WTC11 (cell line): ENCODE data around the gene SLC22A31.

ENCODE experiments used
- CREB1 ChIP-seq: sonication (generic); formaldehyde crosslinking; IDR thresholded peaks from 2 replicates; pipeline ENCODE4 v1.8.0; 2023; ENCODE audit warnings: mild to moderate bottlenecking, missing genetic modification reagents
- CTCF ChIP-seq: fragments of 200-600 bp; IDR thresholded peaks from 2 replicates; pipeline ENCODE4 v1.8.0; 2022; ENCODE audit warnings: antibody characterized with exemption
- FOXK1 ChIP-seq: sonication (generic); formaldehyde crosslinking; IDR thresholded peaks from 2 replicates; pipeline ENCODE4 v1.8.0; 2022; ENCODE audit warnings: mild to moderate bottlenecking, moderate library complexity, missing genetic modification reagents
- FOXP1 ChIP-seq: sonication (generic); formaldehyde crosslinking; IDR thresholded peaks from 2 replicates; pipeline ENCODE4 v1.8.0; 2022; ENCODE audit warnings: missing genetic modification reagents, mild to moderate bottlenecking, moderate library complexity, borderline replicate concordance
- JUN ChIP-seq: sonication (generic); formaldehyde crosslinking; IDR thresholded peaks from 2 replicates; pipeline ENCODE4 v1.8.0; 2023; ENCODE audit warnings: mild to moderate bottlenecking, missing genetic modification reagents
- TP53 ChIP-seq: sonication (generic); formaldehyde crosslinking; IDR thresholded peaks from 2 replicates; pipeline ENCODE4 v1.8.1; 2023; ENCODE audit warnings: mild to moderate bottlenecking, missing genetic modification reagents
- USF1 ChIP-seq: sonication (generic); formaldehyde crosslinking; IDR thresholded peaks from 2 replicates; pipeline ENCODE4 v1.8.0; 2022; ENCODE audit warnings: mild to moderate bottlenecking, missing genetic modification reagents
- USF2 ChIP-seq: sonication (generic); formaldehyde crosslinking; IDR thresholded peaks from 2 replicates; pipeline ENCODE4 v1.8.1; 2023; ENCODE audit warnings: mild to moderate bottlenecking, missing genetic modification reagents, moderate library complexity
- TF ChIP-seq, protein P1 (sequence below): sonication (generic); formaldehyde crosslinking; IDR thresholded peaks from 2 replicates; pipeline ENCODE4 v1.8.1; 2022; ENCODE audit warnings: mild to moderate bottlenecking, moderate library complexity, missing genetic modification reagents
- TF ChIP-seq, protein P2 (sequence below): sonication (generic); formaldehyde crosslinking; IDR thresholded peaks from 2 replicates; pipeline ENCODE4 v1.8.0; 2022; ENCODE audit warnings: mild to moderate bottlenecking, missing genetic modification reagents

DNA sequence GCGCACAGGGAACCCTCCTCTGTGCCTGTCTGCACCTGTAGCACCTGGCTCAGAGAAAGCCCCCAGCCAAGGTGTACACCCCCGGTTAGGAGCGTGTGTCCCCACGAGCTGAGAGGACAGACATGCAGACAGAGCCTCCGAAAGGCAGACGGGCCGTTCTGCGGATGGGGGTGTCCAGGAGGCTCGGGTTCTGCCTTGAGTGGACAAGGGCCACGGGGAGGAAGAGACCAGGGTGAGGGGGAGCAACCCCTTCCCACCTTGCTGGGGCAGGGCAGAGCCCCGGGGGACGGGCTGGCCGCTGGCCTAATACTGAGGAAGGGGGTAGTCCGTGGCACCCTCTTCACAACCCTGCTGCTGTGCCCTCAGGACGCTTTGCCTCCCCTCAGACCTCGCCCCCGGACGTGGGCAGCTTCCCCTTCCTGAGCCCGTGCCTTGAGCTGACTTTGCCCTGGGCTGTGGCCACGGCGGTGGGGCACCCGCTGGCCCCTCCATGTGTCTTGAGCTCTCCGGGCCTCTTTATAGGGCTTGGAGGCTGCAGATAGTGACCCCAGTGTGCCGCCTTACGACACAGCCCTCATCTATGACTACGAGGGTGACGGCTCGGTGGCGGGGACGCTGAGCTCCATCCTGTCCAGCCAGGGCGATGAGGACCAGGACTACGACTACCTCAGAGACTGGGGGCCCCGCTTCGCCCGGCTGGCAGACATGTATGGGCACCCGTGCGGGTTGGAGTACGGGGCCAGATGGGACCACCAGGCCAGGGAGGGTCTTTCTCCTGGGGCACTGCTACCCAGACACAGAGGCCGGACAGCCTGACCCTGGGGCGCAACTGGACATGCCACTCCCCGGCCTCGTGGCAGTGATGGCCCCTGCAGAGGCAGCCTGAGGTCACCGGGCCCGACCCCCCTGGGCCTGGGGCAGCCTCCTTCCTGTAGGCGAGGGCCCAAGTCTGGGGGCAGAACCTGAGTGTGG lies 5.7 kb downstream of the SLC22A31 start:
- no peak for TF ChIP-seq USF2 (CRISPR knock-in tag)
- TF ChIP-seq, protein P1, sequence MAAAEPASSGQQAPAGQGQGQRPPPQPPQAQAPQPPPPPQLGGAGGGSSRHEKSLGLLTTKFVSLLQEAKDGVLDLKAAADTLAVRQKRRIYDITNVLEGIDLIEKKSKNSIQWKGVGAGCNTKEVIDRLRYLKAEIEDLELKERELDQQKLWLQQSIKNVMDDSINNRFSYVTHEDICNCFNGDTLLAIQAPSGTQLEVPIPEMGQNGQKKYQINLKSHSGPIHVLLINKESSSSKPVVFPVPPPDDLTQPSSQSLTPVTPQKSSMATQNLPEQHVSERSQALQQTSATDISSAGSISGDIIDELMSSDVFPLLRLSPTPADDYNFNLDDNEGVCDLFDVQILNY (CRISPR knock-in tag) = no peak
- TF ChIP-seq JUN (CRISPR knock-in tag) = no peak
- no peak for TF ChIP-seq FOXP1 (CRISPR knock-in tag)
- TF ChIP-seq CTCF = no peak
- no peak for TF ChIP-seq USF1 (CRISPR knock-in tag)
- TF ChIP-seq, protein P2, sequence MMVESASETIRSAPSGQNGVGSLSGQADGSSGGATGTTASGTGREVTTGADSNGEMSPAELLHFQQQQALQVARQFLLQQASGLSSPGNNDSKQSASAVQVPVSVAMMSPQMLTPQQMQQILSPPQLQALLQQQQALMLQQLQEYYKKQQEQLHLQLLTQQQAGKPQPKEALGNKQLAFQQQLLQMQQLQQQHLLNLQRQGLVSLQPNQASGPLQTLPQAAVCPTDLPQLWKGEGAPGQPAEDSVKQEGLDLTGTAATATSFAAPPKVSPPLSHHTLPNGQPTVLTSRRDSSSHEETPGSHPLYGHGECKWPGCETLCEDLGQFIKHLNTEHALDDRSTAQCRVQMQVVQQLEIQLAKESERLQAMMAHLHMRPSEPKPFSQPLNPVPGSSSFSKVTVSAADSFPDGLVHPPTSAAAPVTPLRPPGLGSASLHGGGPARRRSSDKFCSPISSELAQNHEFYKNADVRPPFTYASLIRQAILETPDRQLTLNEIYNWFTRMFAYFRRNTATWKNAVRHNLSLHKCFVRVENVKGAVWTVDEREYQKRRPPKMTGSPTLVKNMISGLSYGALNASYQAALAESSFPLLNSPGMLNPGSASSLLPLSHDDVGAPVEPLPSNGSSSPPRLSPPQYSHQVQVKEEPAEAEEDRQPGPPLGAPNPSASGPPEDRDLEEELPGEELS (CRISPR knock-in tag) = no peak
- no peak for TF ChIP-seq TP53 (CRISPR knock-in tag)
- TF ChIP-seq CREB1 (CRISPR knock-in tag) = no peak
- no peak for TF ChIP-seq FOXK1 (CRISPR knock-in tag)
